Naive thymus-derived CD4-positive, alpha-beta T cell (primary cell): ENCODE data around the gene GPRC5C. TPM values are rescaled to one million over a fixed set of nuclear protein-coding genes. Genes with fewer than 3 reads are reported as not detected.

Experiments
- ATAC-seq: fragments of 150-1000 bp; cut with Tn5 transposase; 2 replicates; pipeline ENCODE4 v1.10.0; 2021; ENCODE audit warnings: mild to moderate bottlenecking, moderate library complexity
- CTCF ChIA-PET: fragments of 350-600 bp; sonication (Branson Sonifier 250); formaldehyde crosslinking; loops from one replicate; lab custom pipeline; 2021; ENCODE audit warnings: antibody characterized with exemption; lab: Charles Lee
- POLR2A ChIA-PET: fragments of 350-600 bp; sonication (Branson Sonifier 250); formaldehyde crosslinking; loops from one replicate; lab custom pipeline; 2021; ENCODE audit warnings: antibody characterized with exemption, inconsistent platforms; lab: Charles Lee
- DNase-seq, 9 donors: peaks; one replicate each; pipeline versions ENCODE4 v3.0.0 to v3.0.0-alpha.2; 2020 to 2022; ENCODE audit warnings: mixed read lengths in 1 of 9
- H3K27ac ChIP-seq: one replicate; pipeline ENCODE4 v1.7.0; 2013; ENCODE audit warnings: mild to moderate bottlenecking, low read depth, low read length, moderate library complexity
- H3K27me3 ChIP-seq, 2 donors: one replicate each; pipeline ENCODE4 v1.7.0; 2013; ENCODE audit warnings: low read length in 2 of 2, mild to moderate bottlenecking in 2 of 2, moderate library complexity in 2 of 2; ENCODE audit not compliant: control insufficient read depth in 2 of 2, insufficient read depth in 2 of 2
- H3K36me3 ChIP-seq, 3 experiments: 1 replicate in 2 of 3; 2 replicates in 1 of 3; pipeline ENCODE4 v1.7.0; 2013; ENCODE audit warnings: low read length in 3 of 3, mild to moderate bottlenecking in 3 of 3, moderate library complexity in 1 of 3; ENCODE audit not compliant: insufficient read depth in 3 of 3, control insufficient read depth in 2 of 3
- H3K4me1 ChIP-seq, 2 donors: one replicate each; pipeline ENCODE4 v1.7.0; 2013; ENCODE audit warnings: low read length in 2 of 2, mild to moderate bottlenecking in 2 of 2, moderate library complexity in 1 of 2; ENCODE audit not compliant: control insufficient read depth in 2 of 2, insufficient read depth in 2 of 2
- H3K4me3 ChIP-seq: 2 replicates; pipeline ENCODE4 v1.7.0; 2013; ENCODE audit warnings: mild to moderate bottlenecking, low read length
- H3K9me3 ChIP-seq, 3 experiments: 1 replicate in 2 of 3; 2 replicates in 1 of 3; pipeline ENCODE4 v1.7.0; 2013; ENCODE audit warnings: low read length in 3 of 3; ENCODE audit not compliant: control insufficient read depth in 2 of 3
- H3K27ac Mint-ChIP-seq, 9 donors: one replicate each; pipeline ENCODE4 v1.8.0; 2020 to 2022; ENCODE audit warnings: mixed read lengths in 9 of 9, mild to moderate bottlenecking in 8 of 9, moderate library complexity in 5 of 9, inconsistent platforms in 2 of 9
- H3K27me3 Mint-ChIP-seq, 5 donors: one replicate each; pipeline ENCODE4 v1.8.0; 2021 to 2022; ENCODE audit warnings: mixed read lengths in 5 of 5, mild to moderate bottlenecking in 1 of 5
- H3K36me3 Mint-ChIP-seq, 5 donors: one replicate each; pipeline ENCODE4 v1.8.0; 2020 to 2022; ENCODE audit warnings: mixed read lengths in 5 of 5, mild to moderate bottlenecking in 3 of 5, inconsistent platforms in 1 of 5
- H3K4me1 Mint-ChIP-seq, 7 donors: one replicate each; pipeline ENCODE4 v1.8.0; 2020 to 2022; ENCODE audit warnings: mixed read lengths in 7 of 7, mild to moderate bottlenecking in 3 of 7, inconsistent platforms in 1 of 7
- H3K4me3 Mint-ChIP-seq, 10 donors: one replicate each; pipeline ENCODE4 v1.8.0; 2020 to 2022; ENCODE audit warnings: mild to moderate bottlenecking in 10 of 10, mixed read lengths in 10 of 10, moderate library complexity in 6 of 10, inconsistent platforms in 2 of 10
- H3K9me3 Mint-ChIP-seq, 11 donors: one replicate each; pipeline ENCODE4 v1.8.0; 2020 to 2022; ENCODE audit warnings: mixed read lengths in 11 of 11, mild to moderate bottlenecking in 4 of 11, inconsistent platforms in 1 of 11, moderate library complexity in 1 of 11
- intact Hi-C, 2 donors: fragments of 100-400 bp; cut with micrococcal nuclease; formaldehyde crosslinking; loops; one replicate each; pipeline ENCODE4 v1.15.1; 2023
- polyA plus RNA-seq, 2 donors: library from polyadenylated mRNA; unstranded; fragments of 300-500 nt; fragmentation: Illumina TruSeq; gene quantifications; one replicate each; pipeline ENCODE4 v1.2.3, GENCODE V29; 2021
- total RNA-seq, 6 experiments: library from RNA in 5 of 6; stranded (reverse) in 5 of 6; gene quantifications; 1 replicate in 5 of 6; 2 replicates in 1 of 6; pipeline ENCODE4 v1.2.3 and lab custom pipeline; 2021 to 2026

Gene GPRC5C
- total and polyA plus RNA-seq, 7 experiments from 2014 or later: 0.13 to 1.9 (median 0.29) TPM; not detected in 4

GRCh38 chr17:74427048-74427762, 4.7 kb upstream of the GPRC5C start:
- CTCF ChIA-PET: no interaction called here
- H3K36me3 ChIP-seq: no peaks in the 10 kb centered on the region
- POLR2A ChIA-PET: no interaction called here
- H3K36me3 Mint-ChIP-seq: no peaks in the 10 kb centered on the region
- H3K4me3 ChIP-seq: no peak overlapping the region
- H3K27me3 Mint-ChIP-seq: peaks cover 15 to 65% (median 33%) of the 10 kb centered on the region in 5 donors
- peaks cover 0 to 13% of the 10 kb centered on the region in 2 donors for H3K27me3 ChIP-seq
- peaks cover 0 to 6% of the 10 kb centered on the region in 2 donors for H3K4me1 ChIP-seq
- H3K27ac Mint-ChIP-seq: no peak overlapping the region
- ATAC-seq: no peak
- peak overlapping the region in 1 of 10 donors; percentile 48 for H3K4me3 Mint-ChIP-seq
- no peaks in the 10 kb centered on the region for H3K9me3 Mint-ChIP-seq
- intact Hi-C loops: no loop called here
- H3K9me3 ChIP-seq: no peaks in the 10 kb centered on the region
- peaks cover 0 to 15% (median 5%) of the 10 kb centered on the region in 7 donors for H3K4me1 Mint-ChIP-seq
- no peak for DNase-seq
- H3K27ac ChIP-seq: no peak overlapping the region

- POLR2A ChIA-PET: no interaction called here
- Histone ChIP-seq H3K9me3 (no peaks in the 10 kb centered on the region), H3K27ac (no peak overlapping the region), H3K36me3 (no peaks in the 10 kb centered on the region), H3K4me1 (peaks cover 0 to 6% of the 10 kb centered on the region in 2 donors), H3K4me3 (no peak overlapping the region), H3K27me3 (peaks cover 2 to 13% of the 10 kb centered on the region in 2 donors)
- Mint-ChIP-seq H3K4me3 (no peak overlapping the region), H3K27ac (no peak overlapping the region), H3K9me3 (no peaks in the 10 kb centered on the region), H3K4me1 (peaks cover 0 to 16% (median 5%) of the 10 kb centered on the region in 7 donors), H3K27me3 (peaks cover 15 to 62% (median 34%) of the 10 kb centered on the region in 5 donors), H3K36me3 (no peaks in the 10 kb centered on the region)
- no peak for ATAC-seq
- intact Hi-C loops: no loop called here
- CTCF ChIA-PET: no interaction called here
- DNase-seq: no peak
These were observed 4.1 kb upstream of the GPRC5C start for GRCh38 chr17:74427763-74428153.

- ATAC-seq (no peak), DNase-seq (no peak)
- H3K4me3 ChIP-seq: no peak overlapping the region
- H3K27ac Mint-ChIP-seq: peak overlapping the region in 1 of 9 donors; percentile 46
- peaks cover 5 to 13% of the 10 kb centered on the region in 2 donors for H3K27me3 ChIP-seq
- peaks cover 0 to 18% (median 5%) of the 10 kb centered on the region in 7 donors for H3K4me1 Mint-ChIP-seq
- H3K9me3 Mint-ChIP-seq: no peaks in the 10 kb centered on the region
- POLR2A ChIA-PET: no interaction called here
- peaks cover 25 to 78% (median 47%) of the 10 kb centered on the region in 5 donors for H3K27me3 Mint-ChIP-seq
- H3K36me3 ChIP-seq: no peaks in the 10 kb centered on the region
- H3K27ac ChIP-seq: no peak overlapping the region
- peaks cover 0 to 6% of the 10 kb centered on the region in 2 donors for H3K4me1 ChIP-seq
- H3K36me3 Mint-ChIP-seq: no peaks in the 10 kb centered on the region
- CTCF ChIA-PET: no interaction called here
- intact Hi-C loops: loop anchor here in 1 of 2 donors (10.0 kb wide), 1 partner anchor 65 kb away; no protein-coding TSS in a partner anchor
- peak overlapping the region in 3 of 10 donors; percentile 22 to 77 (median 41) for H3K4me3 Mint-ChIP-seq
- H3K9me3 ChIP-seq: no peaks in the 10 kb centered on the region
These were observed 2.1 kb upstream of the GPRC5C start for GRCh38 chr17:74429604-74430384.

GRCh38 chr17:74430385-74430705, 1.5 kb upstream of the GPRC5C start:
- Mint-ChIP-seq H3K9me3 (no peaks in the 10 kb centered on the region), H3K27me3 (peaks cover 24 to 76% (median 45%) of the 10 kb centered on the region in 5 donors), H3K27ac (peak overlapping the region in 1 of 9 donors; percentile 46), H3K4me3 (peak overlapping the region in 6 of 10 donors; percentile 3 to 77 (median 45)), H3K36me3 (no peaks in the 10 kb centered on the region), H3K4me1 (peaks cover 0 to 18% (median 5%) of the 10 kb centered on the region in 7 donors)
- DNase-seq (no peak), ATAC-seq (no peak)
- Histone ChIP-seq H3K4me3 (no peak overlapping the region), H3K4me1 (peaks cover 0 to 6% of the 10 kb centered on the region in 2 donors), H3K27ac (no peak overlapping the region), H3K36me3 (no peaks in the 10 kb centered on the region), H3K9me3 (no peaks in the 10 kb centered on the region), H3K27me3 (peaks cover 5 to 13% of the 10 kb centered on the region in 2 donors)
- intact Hi-C loops: loop anchor here in 1 of 2 donors (10.0 kb wide), 1 partner anchor 64 kb away; no protein-coding TSS in a partner anchor
- ChIA-PET CTCF (no interaction called here), POLR2A (no interaction called here)

- Mint-ChIP-seq H3K9me3 (peaks cover 0 to 4% (median 0%) of the 10 kb centered on the region in 11 donors), H3K4me1 (peaks cover 0 to 18% (median 5%) of the 10 kb centered on the region in 7 donors), H3K27me3 (peaks cover 27 to 79% (median 48%) of the 10 kb centered on the region in 5 donors), H3K27ac (peak overlapping the region in 1 of 9 donors; percentile 29), H3K4me3 (peak overlapping the region in 8 of 10 donors; percentile 7 to 77 (median 61)), H3K36me3 (no peaks in the 10 kb centered on the region)
- peak; percentile 41 for ATAC-seq
- POLR2A ChIA-PET: no interaction called here
- peaks cover 0 to 6% of the 10 kb centered on the region in 2 donors for H3K4me1 ChIP-seq
- no peaks in the 10 kb centered on the region for H3K9me3 ChIP-seq
- H3K4me3 ChIP-seq: no peak overlapping the region
- peaks cover 5 to 13% of the 10 kb centered on the region in 2 donors for H3K27me3 ChIP-seq
- CTCF ChIA-PET: no interaction called here
- intact Hi-C loops: loop anchor here in 1 of 2 donors (10.0 kb wide), 1 partner anchor 64 kb away; no protein-coding TSS in a partner anchor
- H3K36me3 ChIP-seq: no peaks in the 10 kb centered on the region
- peak in 1 of 9 donors; percentile 37 for DNase-seq
- no peak overlapping the region for H3K27ac ChIP-seq
These were observed 951 bp upstream of the GPRC5C start for GRCh38 chr17:74430706-74431567.

- peaks cover 0 to 6% of the 10 kb centered on the region in 2 donors for H3K4me1 ChIP-seq
- peaks cover 5 to 13% of the 10 kb centered on the region in 2 donors for H3K27me3 ChIP-seq
- ATAC-seq: no peak
- H3K4me3 ChIP-seq: no peak overlapping the region
- H3K27ac ChIP-seq: no peak overlapping the region
- intact Hi-C loops: loop anchor here in 1 of 2 donors (10.0 kb wide), 1 partner anchor 62 kb away; no protein-coding TSS in a partner anchor
- no peak for DNase-seq
- ChIA-PET CTCF (no interaction called here), POLR2A (no interaction called here)
- H3K9me3 ChIP-seq: no peaks in the 10 kb centered on the region
- no peaks in the 10 kb centered on the region for H3K36me3 ChIP-seq
- peaks cover 0 to 11% (median 5%) of the 10 kb centered on the region in 11 donors for H3K9me3 Mint-ChIP-seq
- H3K27ac Mint-ChIP-seq: no peak overlapping the region
- peaks cover 34 to 81% (median 54%) of the 10 kb centered on the region in 5 donors for H3K27me3 Mint-ChIP-seq
- H3K36me3 Mint-ChIP-seq: no peaks in the 10 kb centered on the region
- peaks cover 0 to 18% (median 5%) of the 10 kb centered on the region in 7 donors for H3K4me1 Mint-ChIP-seq
- H3K4me3 Mint-ChIP-seq: no peak overlapping the region
These were observed 469 bp downstream of the GPRC5C start for GRCh38 chr17:74432424-74432690.
